IMR-90 (cell line): ENCODE results near the gene GIMD1.

Source experiments
- CTCF ChIP-seq: conservative IDR thresholded peaks from 2 replicates; pipeline ENCODE4 v1.5.1; 2012; ENCODE audit warnings: mild to moderate bottlenecking, low read depth, low read length, improper control_type of control experiment
- ELK1 ChIP-seq: fragments of 150-350 bp; IDR thresholded peaks from 2 replicates; pipeline ENCODE4 v1.6.1; 2016; ENCODE audit warnings: low read depth, mild to moderate bottlenecking, low read length, moderate library complexity, borderline replicate concordance
- MAFK ChIP-seq: IDR thresholded peaks from 2 replicates; pipeline ENCODE4 v1.6.1; 2012; ENCODE audit warnings: low read depth, low read length, improper control_type of control experiment
- MXI1 ChIP-seq: IDR thresholded peaks from 2 replicates; pipeline ENCODE4 v1.6.1; 2012; ENCODE audit warnings: low read depth, mild to moderate bottlenecking, low read length, moderate library complexity, borderline replicate concordance
- POLR2A ChIP-seq: IDR thresholded peaks from 2 replicates; pipeline ENCODE4 v1.6.1; 2012; ENCODE audit warnings: mild to moderate bottlenecking, low read depth, low read length
- RAD21 ChIP-seq: IDR thresholded peaks from 2 replicates; pipeline ENCODE4 v1.6.1; 2012; ENCODE audit warnings: low read length, improper control_type of control experiment
- RFX5 ChIP-seq: IDR thresholded peaks from 2 replicates; pipeline ENCODE4 v1.8.0; 2012; ENCODE audit warnings: low read depth, mild to moderate bottlenecking, low read length, moderate library complexity
- SMC3 ChIP-seq: fragments of 150-350 bp; IDR thresholded peaks from 2 replicates; pipeline ENCODE4 v1.6.1; 2016; ENCODE audit warnings: low read depth, mild to moderate bottlenecking, antibody characterized with exemption, low read length, moderate library complexity
- USF2 ChIP-seq: fragments of 150-350 bp; IDR thresholded peaks from 2 replicates; pipeline ENCODE4 v1.6.1; 2017; ENCODE audit warnings: mild to moderate bottlenecking, antibody characterized with exemption, low read length, low read depth

- TF ChIP-seq MAFK (no peak), CTCF (no peak), POLR2A (no peak), MXI1 (no peak), USF2 (no peak), RAD21 (no peak), SMC3 (no peak), ELK1 (no peak), RFX5 (no peak)
Observed at GRCh38 chr4:106343865-106344646, 24.5 kb downstream of the GIMD1 start.
